ENCODE measurements around the gene WLS.

The WLS gene

GRCh38 chr1:68131261-68131660 is 101.1 kb downstream of the WLS start:
- no peak for DNase-seq

GRCh38 chr1:68129536-68130250 is 102.6 kb downstream of the WLS start:
- no peak for DNase-seq

DNA sequence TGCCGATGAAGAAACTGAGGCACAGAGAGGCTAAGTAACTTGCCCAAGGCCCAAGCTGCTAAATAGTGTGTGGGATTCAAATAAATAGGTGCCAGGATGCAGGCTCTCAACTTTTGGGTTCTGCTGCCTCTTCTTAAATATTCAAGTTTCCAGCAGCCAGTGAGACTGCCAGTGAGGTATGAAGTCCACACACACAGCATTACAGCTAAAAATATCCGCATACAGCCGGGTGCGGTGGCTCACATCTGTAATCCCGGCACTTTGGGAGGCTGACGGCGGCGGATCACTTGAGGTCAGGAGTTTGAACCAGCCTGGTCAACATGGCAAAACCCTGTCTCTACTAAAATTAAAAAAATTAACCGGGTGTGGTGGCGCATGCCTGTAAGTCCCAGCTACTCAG is 103.5 kb downstream of the WLS start:
- no peak for DNase-seq

DNA sequence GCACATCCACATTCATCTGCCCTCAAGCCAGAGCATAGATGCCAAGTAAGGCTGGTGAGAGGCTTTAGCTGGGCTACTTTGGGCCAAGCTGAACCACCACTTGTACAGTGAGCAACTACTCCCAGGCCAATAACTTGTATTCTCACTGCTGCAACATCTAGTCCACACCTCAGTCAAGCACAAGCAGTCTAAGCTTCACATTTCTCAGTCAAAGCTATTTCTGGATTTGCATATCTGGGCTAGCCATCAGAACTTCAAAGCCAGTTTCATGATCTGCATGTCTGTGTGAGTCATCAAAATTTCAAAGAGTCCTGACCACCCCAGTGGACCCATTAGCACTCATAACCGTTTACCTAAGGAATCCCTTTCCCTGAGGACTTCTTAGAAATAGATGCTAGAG is 104.2 kb downstream of the WLS start:
- no peak for DNase-seq

DNA sequence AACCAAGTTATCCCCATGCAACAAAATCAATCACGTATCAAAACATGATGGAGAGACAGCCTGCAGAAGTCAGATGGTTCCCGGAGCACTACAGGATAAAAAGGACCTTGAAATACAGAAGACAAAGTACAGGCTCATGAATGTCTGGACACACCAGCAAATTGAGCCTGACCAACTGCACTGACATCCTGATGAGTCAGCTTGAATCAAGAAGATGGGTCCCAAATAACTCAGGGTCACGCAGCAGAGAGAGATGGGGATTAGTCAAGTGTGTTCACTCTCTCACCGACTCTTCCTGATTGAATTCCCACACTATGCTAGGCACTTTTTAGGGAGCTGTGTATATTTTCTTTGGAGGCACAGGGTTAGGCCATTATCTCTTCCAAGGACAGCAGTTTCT is 110.8 kb downstream of the WLS start:
- no peak for DNase-seq

- DNase-seq, result peak; percentile 79 to 81 (median 80)
Observed at GRCh38 chr1:68120136-68120791, 112.1 kb downstream of the WLS start.

GRCh38 chr1:68119445-68119844 is 112.9 kb downstream of the WLS start:
- no peak for DNase-seq

GRCh38 chr1:68117416-68117815 is 114.9 kb downstream of the WLS start:
- no peak for DNase-seq

DNA sequence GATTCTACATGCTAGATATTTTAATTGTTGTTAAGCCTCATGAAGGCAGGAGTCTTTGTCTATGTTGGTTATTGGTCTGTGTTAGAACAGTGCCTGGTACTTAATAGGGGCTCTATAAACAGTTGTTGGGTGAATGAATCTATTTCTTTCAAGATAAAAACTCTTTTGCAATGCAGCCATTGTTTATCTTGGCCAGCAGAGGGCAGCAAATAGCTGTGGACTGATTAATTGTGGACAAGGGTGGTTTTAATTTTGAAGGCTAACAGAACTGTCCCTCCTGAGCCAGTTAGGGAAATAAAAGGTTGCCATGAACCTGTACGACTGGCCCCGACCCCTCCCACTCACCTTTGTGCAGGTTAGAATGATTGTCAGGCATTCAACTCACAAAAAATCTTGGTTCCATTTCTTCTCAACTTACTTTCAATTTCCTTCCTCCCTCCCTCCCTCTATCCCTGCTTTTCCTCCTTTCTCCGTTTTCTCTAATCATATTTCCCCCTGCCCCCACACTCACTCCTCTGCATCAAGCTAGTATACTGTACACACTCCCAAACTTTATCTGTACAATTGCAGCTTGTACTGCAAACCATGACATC is 115.6 kb downstream of the WLS start:
- DNase-seq, result peak; percentile 62 to 72 (median 64)

- DNase-seq, result no peak
Observed at GRCh38 chr1:68115308-68115707, 117.0 kb downstream of the WLS start.

DNA sequence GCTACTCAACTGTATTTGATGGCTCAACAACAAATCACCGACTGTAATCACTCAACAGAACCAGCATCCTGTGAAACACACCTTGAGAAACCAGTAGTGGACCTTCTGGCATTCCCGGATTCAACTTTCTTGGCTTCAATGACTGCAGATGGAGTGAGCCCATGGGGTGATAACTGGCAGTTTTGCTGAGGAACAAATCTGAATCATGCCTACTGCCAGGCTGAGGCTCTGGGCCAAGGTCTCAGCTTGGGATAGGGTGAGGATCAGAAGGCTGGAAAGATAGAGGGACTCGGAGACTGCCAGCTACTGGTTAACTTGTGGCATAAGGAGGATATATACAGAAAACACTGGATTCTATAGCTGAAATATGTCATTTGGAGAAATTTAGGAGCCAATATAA is 118.4 kb downstream of the WLS start:
- no peak for DNase-seq

- DNase-seq, result no peak
Observed at GRCh38 chr1:68112835-68113243, 119.5 kb downstream of the WLS start.

GRCh38 chr1:68111519-68112436 is 120.5 kb downstream of the WLS start:
- peak in 3 of 4 experiments; percentile 18 to 32 (median 26) for DNase-seq

DNA sequence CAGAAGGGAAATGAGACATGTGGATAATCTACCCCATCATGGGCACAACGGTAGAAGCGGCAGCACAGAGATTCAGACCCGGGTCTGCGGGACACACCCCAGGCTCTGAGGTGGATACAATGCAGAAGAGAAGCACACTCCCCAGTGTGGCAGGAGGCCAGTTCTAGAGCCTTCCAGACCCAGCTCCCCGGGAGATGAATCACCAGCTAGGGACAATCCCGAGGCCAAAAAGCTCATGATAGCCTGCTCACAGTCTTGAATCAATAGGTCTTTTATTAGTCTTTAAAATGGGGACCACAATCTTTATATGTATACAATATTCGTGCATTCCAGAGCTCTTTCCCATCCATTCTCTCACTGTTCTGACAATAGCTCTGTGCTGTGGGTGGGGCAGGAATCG is 124.6 kb downstream of the WLS start:
- DNase-seq, result no peak

GRCh38 chr1:68103884-68104554 is 128.3 kb downstream of the WLS start:
- DNase-seq, result no peak

DNA sequence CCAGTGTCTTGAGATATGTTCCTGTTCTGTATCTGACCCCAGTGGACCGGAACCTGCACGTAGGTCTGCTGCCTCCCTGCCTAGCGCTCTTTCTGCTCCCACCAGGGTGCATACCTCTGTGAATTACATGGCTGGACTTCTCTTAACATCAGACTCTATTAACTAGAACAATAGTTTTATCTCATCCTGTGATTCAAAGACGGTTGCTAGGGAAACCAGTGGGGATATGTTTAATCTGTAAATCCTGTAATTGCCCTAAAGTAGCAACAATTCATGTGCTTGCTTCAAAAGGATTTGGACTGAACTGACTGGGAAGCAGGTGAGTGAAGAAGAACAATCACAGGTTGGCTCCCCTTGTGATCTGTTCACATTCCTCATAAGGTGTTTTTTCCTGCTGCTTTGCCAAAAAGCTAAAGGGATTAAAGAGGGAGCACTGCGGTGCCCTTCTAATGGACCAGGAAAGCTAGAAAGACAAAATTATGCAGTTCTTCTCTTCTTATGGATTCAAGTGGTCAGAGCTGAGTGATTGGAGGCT is 129.2 kb downstream of the WLS start:
- DNase-seq, result no peak

- DNase-seq, result no peak
Observed at GRCh38 chr1:68101829-68102228, 130.5 kb downstream of the WLS start.

GRCh38 chr1:68100571-68100970 is 131.8 kb downstream of the WLS start:
- no peak for DNase-seq

- DNase-seq, result no peak
Observed at GRCh38 chr1:68093737-68094136, 138.6 kb downstream of the WLS start.

GRCh38 chr1:68087184-68087583 is 145.1 kb downstream of the WLS start:
- DNase-seq, result no peak

GRCh38 chr1:68085752-68086151 is 146.6 kb downstream of the WLS start:
- no peak for DNase-seq

DNA sequence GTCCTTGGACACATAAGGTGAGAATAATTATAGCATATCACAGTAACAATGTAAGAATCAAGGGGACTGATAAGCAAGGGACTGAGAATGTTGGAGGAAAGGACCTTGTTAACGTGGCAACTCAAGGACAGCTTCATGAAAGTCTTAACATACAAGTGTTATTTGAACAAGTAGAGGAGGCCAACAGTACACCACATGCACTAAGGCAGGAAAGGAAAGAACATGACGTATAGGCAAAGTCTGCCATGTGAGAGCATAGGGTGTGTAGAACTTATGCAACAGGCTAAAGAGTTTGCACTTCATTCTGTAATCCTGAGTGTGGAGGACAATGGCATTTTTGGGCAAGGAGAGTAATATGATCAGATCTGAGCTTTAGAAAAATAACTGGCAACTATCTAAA is 148.6 kb downstream of the WLS start:
- DNase-seq, result no peak
